ENCODE results near the gene SLC16A7.

- no peak for TF ChIP-seq POLR2A (IDR thresholded peaks at IDR 0.05; ENCODE audit: low read depth, low read length)
- no peak for TF ChIP-seq POLR2AphosphoS5 (IDR thresholded peaks at IDR 0.05; ENCODE audit: low read depth, low read length)
- no peak for TF ChIP-seq TAF1 (IDR thresholded peaks at IDR 0.05; ENCODE audit: low read depth, low read length)
- no peak for TF ChIP-seq SPI1 (IDR thresholded peaks at IDR 0.05; ENCODE audit: low read depth, low read length)
These were observed 127.7 kb downstream of the SLC16A7 start for GRCh38 chr12:59723520-59723919.
